Measurements from ENCODE around the gene PGGHG.
"Not testable (repeated sequence)": the region's sequence is repeated elsewhere in the genome, so short reads cannot be mapped to it uniquely, and the experiment has no call there.

The PGGHG gene

GRCh38 chr11:296171-297050 is 7.5 kb downstream of the PGGHG start:
- FAIRE-seq (no peak), DNase-seq (ENCODE audit: extremely low spot score, insufficient read length, low read depth) (no peak)

GRCh38 chr11:297051-297585 is 8.2 kb downstream of the PGGHG start:
- DNase-seq (ENCODE audit: extremely low spot score, insufficient read length, low read depth) (no peak), FAIRE-seq (no peak)

GRCh38 chr11:297586-298405 is 8.9 kb downstream of the PGGHG start:
- no peak for FAIRE-seq
- DNase-seq (ENCODE audit: extremely low spot score, insufficient read length, low read depth): no peak

- FAIRE-seq (no peak), DNase-seq (ENCODE audit: extremely low spot score, insufficient read length, low read depth) (no peak)
Measured at GRCh38 chr11:298406-299065, 9.6 kb downstream of the PGGHG start.

GRCh38 chr11:299081-299891 is 10.4 kb downstream of the PGGHG start, which contains the start of gene IFITM5:
IFITM5 (minus strand) TSS chr11:299526; CDS start chr11:299490, 36 bp downstream.
- DNase-seq (ENCODE audit: extremely low spot score, insufficient read length, low read depth) (no peak), FAIRE-seq (no peak)

GRCh38 chr11:299951-300735 is 11.2 kb downstream of the PGGHG start:
- FAIRE-seq (no peak), DNase-seq (ENCODE audit: extremely low spot score, insufficient read length, low read depth) (no peak)

GRCh38 chr11:303363-303762 is 14.4 kb downstream of the PGGHG start:
- FAIRE-seq (peak; percentile 21), DNase-seq (ENCODE audit: extremely low spot score, insufficient read length, low read depth) (no peak)

GRCh38 chr11:304061-304506 is 15.2 kb downstream of the PGGHG start:
- FAIRE-seq: no peak
- DNase-seq (ENCODE audit: extremely low spot score, insufficient read length, low read depth): no peak

GRCh38 chr11:304915-305843 is 16.3 kb downstream of the PGGHG start:
- FAIRE-seq: peak; percentile 69
- no peak for DNase-seq (ENCODE audit: extremely low spot score, insufficient read length, low read depth)

- no peak for DNase-seq (ENCODE audit: extremely low spot score, insufficient read length, low read depth)
- FAIRE-seq: no peak
Measured at GRCh38 chr11:305844-306211, 16.9 kb downstream of the PGGHG start.

GRCh38 chr11:306645-307371 is 17.9 kb downstream of the PGGHG start:
- FAIRE-seq (no peak), DNase-seq (ENCODE audit: extremely low spot score, insufficient read length, low read depth) (no peak)

- not testable (repeated sequence) for DNase-seq (ENCODE audit: extremely low spot score, insufficient read length, low read depth)
Measured at GRCh38 chr11:307766-308708, 19.1 kb downstream of the PGGHG start, which contains the start of gene IFITM2. IFITM2 (plus strand) TSS chr11:307816; CDS start chr11:308193, 377 bp downstream.

GRCh38 chr11:308740-309665 is 20.1 kb downstream of the PGGHG start:
- not testable (repeated sequence) for FAIRE-seq; DNase-seq (ENCODE audit: extremely low spot score, insufficient read length, low read depth)

More at GRCh38 chr11:307766-308708, 19.1 kb downstream of the PGGHG start, which contains the start of gene IFITM2:
- FAIRE-seq: peak; percentile 71

- not testable (repeated sequence) for FAIRE-seq
Measured at GRCh38 chr11:309979-310572, 21.1 kb downstream of the PGGHG start.

More at GRCh38 chr11:309979-310572, 21.1 kb downstream of the PGGHG start:
- DNase-seq (ENCODE audit: extremely low spot score, insufficient read length, low read depth): not testable (repeated sequence)

Data from GM18507 (cell line).